B cell (primary cell): ENCODE data around the gene EXD3. TPM values are rescaled to one million over a fixed set of nuclear protein-coding genes. Genes with fewer than 3 reads are reported as not detected.

Source experiments
- ATAC-seq: fragments of 200-7000 bp; cut with Tn5 transposase; one replicate; pipeline ENCODE4 v1.10.0; 2021; ENCODE audit warnings: low read depth, mild to moderate bottlenecking, moderate number of reproducible peaks, moderate library complexity
- CTCF ChIA-PET: fragments of 350-600 bp; sonication (Branson Sonifier 250); formaldehyde crosslinking; loops from one replicate; lab custom pipeline; 2021; ENCODE audit warnings: antibody characterized with exemption, inconsistent platforms; lab: Charles Lee
- POLR2A ChIA-PET: fragments of 350-600 bp; sonication (Branson Sonifier 250); formaldehyde crosslinking; loops from one replicate; lab custom pipeline; 2021; ENCODE audit warnings: antibody characterized with exemption; lab: Charles Lee
- DNase-seq: peaks from one replicate; pipeline ENCODE4 v3.0.0; 2013
- H2AFZ ChIP-seq: 2 replicates; pipeline ENCODE4 v1.6.1; 2012; ENCODE audit warnings: mild to moderate bottlenecking, low read depth, low read length; ENCODE audit not compliant: insufficient read depth, poor library complexity, severe bottlenecking
- H3K27ac ChIP-seq, 2 donors: 1 replicate in 1 of 2; 2 replicates in 1 of 2; pipeline ENCODE4 v1.5.1; 2012 to 2013; ENCODE audit warnings: low read length in 2 of 2, mild to moderate bottlenecking in 2 of 2, moderate library complexity in 1 of 2
- H3K27me3 ChIP-seq, 4 experiments: fragments of 200-600 bp in 1 of 4; sonication (generic) in 1 of 4; replicated peaks in 1 of 4; 1 replicate in 2 of 4; 2 replicates in 2 of 4; pipeline versions ENCODE4 v1.6.1 to v1.7.0; 2013 to 2016; ENCODE audit warnings: low read length in 3 of 4, mild to moderate bottlenecking in 2 of 4, mixed read lengths in 1 of 4, moderate library complexity in 1 of 4; ENCODE audit not compliant: insufficient read depth in 4 of 4, control insufficient read depth in 3 of 4; ENCODE audit errors: control extremely low read depth in 1 of 4
- H3K36me3 ChIP-seq, 2 experiments: replicated peaks in 1 of 2; 1 replicate in 1 of 2; 2 replicates in 1 of 2; pipeline versions ENCODE4 v1.6.1 to v1.7.1; 2013; ENCODE audit warnings: low read length in 1 of 2; ENCODE audit not compliant: insufficient read depth in 2 of 2, control insufficient read depth in 1 of 2; ENCODE audit errors: control extremely low read depth in 1 of 2, extremely low read depth in 1 of 2
- H3K4me1 ChIP-seq, 2 donors: fragments of 200-600 bp in 1 of 2; sonication (generic) in 1 of 2; 1 replicate in 1 of 2; 2 replicates in 1 of 2; pipeline versions ENCODE4 v1.5.1 to v1.6.1; 2013 to 2017; ENCODE audit warnings: low read length in 2 of 2; ENCODE audit not compliant: control insufficient read depth in 2 of 2, insufficient read depth in 2 of 2
- H3K4me2 ChIP-seq: replicated peaks from 2 replicates; pipeline ENCODE3; 2012; ENCODE audit warnings: mild to moderate bottlenecking, low read depth, low read length; ENCODE audit not compliant: poor library complexity, severe bottlenecking
- H3K4me3 ChIP-seq, 5 experiments: fragments of 200-600 bp in 1 of 5; sonication (generic) in 1 of 5; 1 replicate in 3 of 5; 2 replicates in 2 of 5; pipeline versions ENCODE4 v1.5.1 to v1.7.0; 2011 to 2016; ENCODE audit warnings: low read length in 4 of 5, mild to moderate bottlenecking in 4 of 5, low read depth in 2 of 5, control low read depth in 1 of 5, moderate library complexity in 1 of 5; ENCODE audit not compliant: insufficient read depth in 1 of 5; ENCODE audit errors: control extremely low read depth in 1 of 5, extremely low read depth in 1 of 5
- H3K79me2 ChIP-seq: fragments of 200-600 bp; sonication (generic); one replicate; pipeline ENCODE4 v1.6.0; 2016; ENCODE audit warnings: low read length; ENCODE audit not compliant: control insufficient read depth, insufficient read depth
- H3K9ac ChIP-seq: fragments of 200-600 bp; sonication (generic); 2 replicates; pipeline ENCODE4 v1.6.1; 2017; ENCODE audit warnings: mild to moderate bottlenecking, low read length, moderate library complexity
- H3K9me3 ChIP-seq, 3 donors: one replicate each; pipeline versions ENCODE4 v1.6.1 to v1.7.1; 2013; ENCODE audit warnings: low read length in 2 of 3; ENCODE audit not compliant: control insufficient read depth in 2 of 3, insufficient read depth in 1 of 3; ENCODE audit errors: control extremely low read depth in 1 of 3
- H4K20me1 ChIP-seq: 2 replicates; pipeline ENCODE4 v1.6.0; 2012; ENCODE audit warnings: mild to moderate bottlenecking, low read length; ENCODE audit not compliant: insufficient read depth, control insufficient read depth, poor library complexity, severe bottlenecking
- H3K27ac Mint-ChIP-seq: one replicate; pipeline ENCODE4 v1.8.0; 2021; ENCODE audit warnings: mixed read lengths
- H3K27me3 Mint-ChIP-seq: one replicate; pipeline ENCODE4 v1.8.0; 2021; ENCODE audit warnings: mixed read lengths
- H3K4me1 Mint-ChIP-seq: one replicate; pipeline ENCODE4 v1.8.0; 2021; ENCODE audit warnings: mixed read lengths
- H3K4me3 Mint-ChIP-seq: one replicate; pipeline ENCODE4 v1.8.0; 2021; ENCODE audit warnings: mixed read lengths
- H3K9me3 Mint-ChIP-seq: one replicate; pipeline ENCODE4 v1.8.0; 2022; ENCODE audit warnings: mixed read lengths; ENCODE audit not compliant: insufficient read depth
- CTCF ChIP-seq: fragments of 200-600 bp; IDR thresholded peaks from one replicate; pipeline ENCODE4 v1.8.0; 2022; ENCODE audit warnings: antibody characterized with exemption, mild to moderate bottlenecking
- EZH2 ChIP-seq: IDR thresholded peaks from 2 replicates; pipeline ENCODE4 v1.6.1; 2012; ENCODE audit warnings: borderline replicate concordance, low read depth, mild to moderate bottlenecking, moderate library complexity, low read length; ENCODE audit not compliant: insufficient read depth, poor library complexity, severe bottlenecking
- WGBS: methylation state at CpG from one replicate; pipeline ENCODE4 v1.1.5; 2013; ENCODE audit warnings: missing lambda C conversion rate; ENCODE audit not compliant: insufficient coverage; 5-methylcytosine and 5-hydroxymethylcytosine counted together
- intact Hi-C: fragments of 100-400 bp; cut with micrococcal nuclease; formaldehyde crosslinking; loops from one replicate; pipeline ENCODE4 v1.10.0; 2022
- polyA plus RNA-seq: library from polyadenylated mRNA; depleted of rRNA; stranded (reverse); fragments of >200 nt; gene quantifications from 2 replicates; pipeline ENCODE4 v1.2.3, GENCODE V29; 2012
- total RNA-seq, 2 donors: library from RNA; stranded (reverse); fragments of 120-200 nt in 1 of 2; gene quantifications; 1 replicate in 1 of 2; 2 replicates in 1 of 2; pipeline versions ENCODE4 v1.2.3 to v1.2.4, GENCODE V29; 2013 to 2022

Gene EXD3
- total and polyA plus RNA-seq, 2 donors (not counting 1 experiment from before 2014, with no cell fraction given): 22.5 to 23.7 TPM

GRCh38 chr9:137297966-137298365, 125.0 kb downstream of the EXD3 start:
- intact Hi-C loops: loop anchor here (10.0 kb wide), 1 partner anchor 237 kb away; no protein-coding TSS in a partner anchor

More at GRCh38 chr9:137297966-137298365, 125.0 kb downstream of the EXD3 start:
- no peak overlapping the region for H3K4me3 Mint-ChIP-seq
- no peak for TF ChIP-seq CTCF
- TF ChIP-seq EZH2: no peak
- Histone ChIP-seq H3K9me3 (peaks cover 0 to 33% (median 4%) of the 10 kb centered on the region in 3 donors), H3K4me1 (peaks cover 44 to 45% of the 10 kb centered on the region in 2 donors), H3K9ac (no peak overlapping the region), H3K4me2 (no peak overlapping the region), H3K36me3 (no peaks in the 10 kb centered on the region), H3K27me3 (peaks cover 0 to 72% (median 39%) of the 10 kb centered on the region in 4 experiments), H3K79me2 (no peaks in the 10 kb centered on the region), H2AFZ (no peak overlapping the region), H4K20me1 (peaks cover 13% of the 10 kb centered on the region), H3K27ac (no peak overlapping the region), H3K4me3 (no peak overlapping the region)
- H3K27ac Mint-ChIP-seq: no peak overlapping the region
- H3K4me1 Mint-ChIP-seq: peaks cover 23% of the 10 kb centered on the region
- no peak for DNase-seq
- CTCF ChIA-PET: interaction anchor here (2.1 kb wide), 1 partner anchor 11 kb away, joined by 11 read pairs; no protein-coding TSS in a partner anchor
- peaks cover 32% of the 10 kb centered on the region for H3K27me3 Mint-ChIP-seq
- WGBS: 93% methylated on average over 7 of the region's 7 CpGs
- no peak for ATAC-seq
- H3K9me3 Mint-ChIP-seq: no peaks in the 10 kb centered on the region
- POLR2A ChIA-PET: no interaction called here
